GM19023 (cell line): ENCODE measurements around the gene LGALS8.
"Not testable (repeated sequence)": the region's sequence is repeated elsewhere in the genome, so short reads cannot be mapped to it uniquely, and the experiment has no call there.

Experiments used
- ATAC-seq: cut with Tn5 transposase; IDR thresholded peaks from one replicate; pipeline ENCODE4 v1.9.1; 2021; ENCODE audit warnings: mild to moderate bottlenecking, moderate library complexity; ENCODE audit not compliant: unreplicated experiment

The LGALS8 gene

DNA sequence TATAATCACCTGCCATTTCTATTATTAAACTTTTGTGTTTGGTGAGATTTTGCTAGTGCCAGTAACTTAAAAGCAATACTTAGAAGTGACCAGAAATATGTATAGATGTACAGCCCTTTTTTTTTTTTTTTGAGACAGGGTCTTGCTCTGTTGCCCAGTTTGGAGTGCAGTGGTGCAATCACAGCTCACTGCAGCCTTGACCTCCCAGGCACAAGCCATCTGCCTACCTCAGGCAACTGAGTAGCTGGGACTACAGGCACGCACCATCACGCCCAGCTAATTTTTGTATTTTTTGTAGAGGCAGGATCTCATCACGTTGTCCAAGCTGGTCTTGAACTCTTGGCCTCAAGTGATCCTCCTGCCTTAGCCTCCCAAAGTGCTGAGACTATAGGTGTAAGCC lies 56.6 kb downstream of the LGALS8 start:
- not testable (repeated sequence) for ATAC-seq

DNA sequence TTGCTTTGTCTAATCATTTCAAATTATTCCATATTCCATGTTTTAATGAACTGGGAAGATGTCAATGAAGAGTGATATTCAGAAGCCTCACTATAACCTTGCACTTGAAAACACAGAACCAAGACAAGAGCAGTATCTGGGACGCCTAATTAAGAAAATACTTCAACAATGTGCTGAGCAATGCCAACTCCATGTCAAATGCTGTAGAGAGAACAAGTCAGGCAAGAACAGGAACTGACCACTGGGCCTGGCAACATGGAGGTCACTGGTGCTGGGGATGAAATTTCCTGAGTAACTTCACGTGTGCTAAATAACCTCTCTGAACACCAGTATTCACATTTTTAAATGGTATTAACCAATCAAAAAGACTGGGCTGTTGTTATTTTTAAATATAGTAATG lies 57.7 kb downstream of the LGALS8 start:
- ATAC-seq = no peak

DNA sequence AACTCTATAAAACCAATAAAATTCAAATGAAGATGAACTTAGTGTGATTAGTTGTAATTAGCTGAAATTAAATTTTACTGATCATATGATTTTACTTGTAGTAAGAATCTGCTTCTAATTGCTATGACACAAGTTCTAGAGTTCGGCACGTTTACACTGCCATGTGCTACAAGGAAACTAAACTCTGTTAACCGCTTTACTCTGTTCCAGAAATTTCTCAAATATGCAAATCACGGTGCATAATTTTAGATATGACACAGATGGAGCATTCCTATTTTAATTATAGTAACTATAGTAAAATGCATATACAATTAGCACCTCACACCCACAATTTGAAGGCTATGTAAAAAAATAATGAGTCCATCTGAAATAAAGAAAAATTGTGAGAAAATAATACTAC lies 65.7 kb downstream of the LGALS8 start:
- ATAC-seq = no peak

DNA sequence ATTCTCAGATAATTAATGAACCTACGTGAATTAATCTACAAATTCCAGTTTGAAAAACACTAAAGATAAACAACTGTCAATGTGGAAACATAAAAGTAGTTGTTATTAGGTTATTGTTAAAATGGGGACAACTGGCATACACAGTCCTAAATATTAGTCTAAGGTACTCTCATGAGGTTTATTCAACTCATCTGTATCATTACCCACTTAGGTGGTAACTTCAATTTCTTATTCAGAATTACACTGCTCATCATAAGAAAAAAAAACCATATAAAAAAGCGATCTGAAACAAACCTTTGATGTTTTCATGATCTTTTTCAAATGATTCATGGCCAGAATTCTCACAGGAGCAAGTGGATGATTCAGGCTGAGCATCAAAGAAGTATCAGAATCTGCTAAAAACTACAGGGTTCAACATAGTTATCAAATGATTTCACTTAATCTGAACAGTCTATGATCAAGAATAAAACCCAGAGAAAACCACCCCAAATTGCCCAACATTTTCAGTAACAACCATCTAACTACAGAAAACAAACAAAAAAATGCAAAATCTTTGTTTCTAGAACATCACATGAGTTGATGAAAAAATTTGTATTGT lies 66.9 kb downstream of the LGALS8 start:
- ATAC-seq = no peak

DNA sequence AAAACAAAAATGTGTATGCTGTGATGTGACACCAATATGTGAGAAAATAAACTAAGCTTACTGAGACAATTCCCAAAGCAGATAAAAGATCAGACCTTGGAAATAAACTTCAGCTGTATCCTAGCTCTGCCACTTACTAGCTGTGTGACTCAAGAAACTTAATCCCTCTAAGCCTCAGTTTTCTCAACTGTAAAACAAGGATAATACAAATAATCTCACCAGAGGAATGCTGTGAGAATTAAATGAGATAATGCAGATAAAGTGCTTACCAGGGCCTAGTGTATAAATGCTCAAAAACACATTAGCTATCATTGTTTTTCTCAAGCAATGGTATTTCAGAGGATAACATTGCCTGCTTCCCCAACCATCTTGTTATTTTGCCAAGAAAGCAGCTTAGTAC lies 78.4 kb downstream of the LGALS8 start:
- ATAC-seq = no peak
